ENCODE results near the gene WDR6. TPM values are rescaled to one million over a fixed set of nuclear protein-coding genes. Genes with fewer than 3 reads are reported as not detected.

WDR6 gene
- total and polyA plus RNA-seq, 8 donors: 156 to 217 (median 183) TPM

GRCh38 chr3:49015072-49015471 is 7.9 kb downstream of the WDR6 start:
- H3K36me3 ChIP-seq: peaks cover 0 to 58% of the 10 kb centered on the region in 2 donors
- DNase-seq (no peak), ATAC-seq (no peak)
- intact Hi-C loops (cut with DNase I): no loop called here
- no peaks in the 10 kb centered on the region for H3K27me3 ChIP-seq
- H3K4me1 ChIP-seq: peaks cover 19 to 28% of the 10 kb centered on the region in 2 donors
- no peak overlapping the region for H3K27ac ChIP-seq
- TF ChIP-seq CTCF (IDR thresholded peaks at IDR 0.05): no peak
- H3K9me3 ChIP-seq: no peaks in the 10 kb centered on the region
- H3K4me3 ChIP-seq: no peak overlapping the region

GRCh38 chr3:49015765-49016164 is 8.6 kb downstream of the WDR6 start:
- Histone ChIP-seq H3K4me1 (peaks cover 23 to 35% of the 10 kb centered on the region in 2 donors), H3K27me3 (no peaks in the 10 kb centered on the region), H3K36me3 (peaks cover 0 to 58% of the 10 kb centered on the region in 2 donors), H3K27ac (no peak overlapping the region), H3K4me3 (no peak overlapping the region), H3K9me3 (no peaks in the 10 kb centered on the region)
- intact Hi-C loops (cut with DNase I): no loop called here
- no peak for TF ChIP-seq CTCF (IDR thresholded peaks at IDR 0.05)
- no peak for ATAC-seq
- no peak for DNase-seq

GRCh38 chr3:49016414-49017228 is 9.4 kb downstream of the WDR6 start:
- Histone ChIP-seq H3K9me3 (no peaks in the 10 kb centered on the region), H3K4me1 (peaks cover 23 to 36% of the 10 kb centered on the region in 2 donors), H3K36me3 (peaks cover 0 to 52% of the 10 kb centered on the region in 2 donors), H3K27ac (no peak overlapping the region), H3K27me3 (no peaks in the 10 kb centered on the region), H3K4me3 (no peak overlapping the region)
- ATAC-seq (no peak), DNase-seq (no peak)
- no peak for TF ChIP-seq CTCF (IDR thresholded peaks at IDR 0.05)
- intact Hi-C loops (cut with DNase I): no loop called here

GRCh38 chr3:49017229-49017970 is 10.2 kb downstream of the WDR6 start:
- H3K9me3 ChIP-seq: no peaks in the 10 kb centered on the region
- H3K27me3 ChIP-seq: no peaks in the 10 kb centered on the region
- DNase-seq: no peak
- H3K4me3 ChIP-seq: peak overlapping the region; percentile 88 to 97
- no peak for ATAC-seq
- no peak for TF ChIP-seq CTCF (IDR thresholded peaks at IDR 0.05)
- intact Hi-C loops (cut with DNase I): no loop called here
- H3K4me1 ChIP-seq: peaks cover 23 to 37% of the 10 kb centered on the region in 2 donors
- H3K36me3 ChIP-seq: peaks cover 0 to 44% of the 10 kb centered on the region in 2 donors
- peak overlapping the region; percentile 59 to 89 for H3K27ac ChIP-seq

Measured in left lung (tissue), 10 donors.